CD14-positive monocyte (primary cell): Measurements from ENCODE around the gene SFMBT2. TPM values are rescaled to one million over a fixed set of nuclear protein-coding genes. Genes with fewer than 3 reads are reported as not detected.
A peak's percentile ranks its signal among the peaks of the same experiment; 100 is the strongest.

Source experiments
- DNase-seq, 3 donors: peaks; one replicate each; pipeline ENCODE4 v3.0.0-alpha.2; 2011 to 2022
- H2AFZ ChIP-seq: 2 replicates; pipeline ENCODE4 v1.6.0; 2012; ENCODE audit warnings: mild to moderate bottlenecking, low read depth, low read length, inconsistent platforms; ENCODE audit not compliant: insufficient read depth, poor library complexity, severe bottlenecking
- H3K27ac ChIP-seq, 2 donors: 1 replicate in 1 of 2; 2 replicates in 1 of 2; pipeline ENCODE4 v1.5.1; 2012 to 2013; ENCODE audit warnings: low read length in 2 of 2, control low read depth in 1 of 2, inconsistent platforms in 1 of 2, low read depth in 1 of 2, mild to moderate bottlenecking in 1 of 2
- H3K27me3 ChIP-seq, 2 donors: one replicate each; pipeline versions ENCODE4 v1.6.0 to v1.6.1; 2011 to 2013; ENCODE audit warnings: low read length in 2 of 2; ENCODE audit not compliant: control insufficient read depth in 2 of 2, insufficient read depth in 2 of 2
- H3K36me3 ChIP-seq, 2 donors: replicated peaks in 1 of 2; 1 replicate in 1 of 2; 2 replicates in 1 of 2; pipeline versions ENCODE4 v1.5.1 to v1.6.1; 2012 to 2013; ENCODE audit warnings: low read length in 2 of 2, control low read depth in 1 of 2, inconsistent platforms in 1 of 2, mild to moderate bottlenecking in 1 of 2; ENCODE audit not compliant: insufficient read depth in 2 of 2, control insufficient read depth in 1 of 2
- H3K4me1 ChIP-seq, 2 donors: 1 replicate in 1 of 2; 2 replicates in 1 of 2; pipeline versions ENCODE4 v1.5.1 to v1.6.1; 2012 to 2013; ENCODE audit warnings: low read length in 2 of 2, control low read depth in 1 of 2, inconsistent platforms in 1 of 2, mild to moderate bottlenecking in 1 of 2, moderate library complexity in 1 of 2; ENCODE audit not compliant: insufficient read depth in 2 of 2, control insufficient read depth in 1 of 2
- H3K4me2 ChIP-seq: replicated peaks from 2 replicates; pipeline ENCODE3; 2012; ENCODE audit warnings: low read length, moderate library complexity, mild to moderate bottlenecking; ENCODE audit not compliant: poor library complexity, severe bottlenecking; ENCODE audit errors: extremely low read depth
- H3K4me3 ChIP-seq, 3 experiments: fragments of 200-600 bp in 1 of 3; sonication (generic) in 1 of 3; replicated peaks in 1 of 3; 1 replicate in 2 of 3; 2 replicates in 1 of 3; pipeline ENCODE4 v1.5.1; 2011 to 2013; ENCODE audit warnings: low read length in 3 of 3, mild to moderate bottlenecking in 3 of 3, control low read depth in 2 of 3, low read depth in 2 of 3, inconsistent platforms in 1 of 3, moderate library complexity in 1 of 3
- H3K79me2 ChIP-seq: 2 replicates; pipeline ENCODE4 v1.6.0; 2012; ENCODE audit warnings: mild to moderate bottlenecking, control low read depth, inconsistent platforms, low read length, moderate library complexity; ENCODE audit not compliant: insufficient read depth
- H3K9ac ChIP-seq: 2 replicates; pipeline ENCODE4 v1.6.0; 2017; ENCODE audit warnings: low read length, mild to moderate bottlenecking; ENCODE audit not compliant: insufficient read depth, poor library complexity, severe bottlenecking
- H3K9me3 ChIP-seq, 2 donors: replicated peaks in 1 of 2; 1 replicate in 1 of 2; 2 replicates in 1 of 2; pipeline versions ENCODE4 v1.5.1 to v1.6.1; 2012 to 2013; ENCODE audit warnings: low read length in 2 of 2, control low read depth in 1 of 2; ENCODE audit not compliant: control insufficient read depth in 1 of 2, insufficient read depth in 1 of 2
- H4K20me1 ChIP-seq: 2 replicates; pipeline ENCODE4 v1.6.0; 2012; ENCODE audit warnings: mild to moderate bottlenecking, low read length, control low read depth, moderate library complexity; ENCODE audit not compliant: insufficient read depth
- H3K27ac Mint-ChIP-seq, 7 donors: one replicate each; pipeline ENCODE4 v1.8.0; 2020; ENCODE audit warnings: mild to moderate bottlenecking in 7 of 7, mixed read lengths in 7 of 7, moderate library complexity in 6 of 7, inconsistent platforms in 2 of 7
- H3K27me3 Mint-ChIP-seq, 3 donors: one replicate each; pipeline ENCODE4 v1.8.0; 2021 to 2022; ENCODE audit warnings: low read depth in 3 of 3, mild to moderate bottlenecking in 3 of 3, mixed read lengths in 3 of 3, moderate library complexity in 3 of 3, inconsistent platforms in 1 of 3
- H3K36me3 Mint-ChIP-seq, 2 donors: one replicate each; pipeline ENCODE4 v1.8.0; 2020; ENCODE audit warnings: mixed read lengths in 2 of 2, inconsistent platforms in 1 of 2, mild to moderate bottlenecking in 1 of 2
- H3K4me1 Mint-ChIP-seq: one replicate; pipeline ENCODE4 v1.8.0; 2020; ENCODE audit warnings: mild to moderate bottlenecking, mixed read lengths
- H3K4me3 Mint-ChIP-seq, 2 donors: one replicate each; pipeline ENCODE4 v1.8.0; 2020; ENCODE audit warnings: mild to moderate bottlenecking in 2 of 2, mixed read lengths in 2 of 2, moderate library complexity in 1 of 2
- H3K9me3 Mint-ChIP-seq, 7 donors: one replicate each; pipeline ENCODE4 v1.8.0; 2020 to 2022; ENCODE audit warnings: mixed read lengths in 7 of 7, mild to moderate bottlenecking in 6 of 7, moderate library complexity in 6 of 7, inconsistent platforms in 2 of 7
- WGBS: methylation state at CpG from one replicate; pipeline ENCODE4 v1.1.5; 2013; ENCODE audit warnings: missing lambda C conversion rate; ENCODE audit not compliant: insufficient coverage; 5-methylcytosine and 5-hydroxymethylcytosine counted together
- intact Hi-C, 2 donors: fragments of 100-400 bp; cut with micrococcal nuclease; formaldehyde crosslinking; loops; one replicate each; pipeline versions ENCODE4 v1.15.0 to v1.15.1; 2023
- polyA plus RNA-seq, 3 donors: library from polyadenylated mRNA; depleted of rRNA in 1 of 3; unstranded in 2 of 3; stranded (reverse) in 1 of 3; fragments of 300-500 nt in 2 of 3; fragments of >200 nt in 1 of 3; fragmentation: Illumina TruSeq in 2 of 3; gene quantifications; 1 replicate in 2 of 3; 2 replicates in 1 of 3; pipeline ENCODE4 v1.2.3, GENCODE V29; 2012 to 2021
- TF ChIP-seq, protein P1 (sequence below): fragments of 200-600 bp; IDR thresholded peaks from one replicate; pipeline ENCODE4 v1.8.0; 2022; ENCODE audit warnings: antibody characterized with exemption, mild to moderate bottlenecking

Gene SFMBT2
- polyA plus RNA-seq, 3 donors, result 0.53 to 10.9 (median 1.6) TPM

DNA sequence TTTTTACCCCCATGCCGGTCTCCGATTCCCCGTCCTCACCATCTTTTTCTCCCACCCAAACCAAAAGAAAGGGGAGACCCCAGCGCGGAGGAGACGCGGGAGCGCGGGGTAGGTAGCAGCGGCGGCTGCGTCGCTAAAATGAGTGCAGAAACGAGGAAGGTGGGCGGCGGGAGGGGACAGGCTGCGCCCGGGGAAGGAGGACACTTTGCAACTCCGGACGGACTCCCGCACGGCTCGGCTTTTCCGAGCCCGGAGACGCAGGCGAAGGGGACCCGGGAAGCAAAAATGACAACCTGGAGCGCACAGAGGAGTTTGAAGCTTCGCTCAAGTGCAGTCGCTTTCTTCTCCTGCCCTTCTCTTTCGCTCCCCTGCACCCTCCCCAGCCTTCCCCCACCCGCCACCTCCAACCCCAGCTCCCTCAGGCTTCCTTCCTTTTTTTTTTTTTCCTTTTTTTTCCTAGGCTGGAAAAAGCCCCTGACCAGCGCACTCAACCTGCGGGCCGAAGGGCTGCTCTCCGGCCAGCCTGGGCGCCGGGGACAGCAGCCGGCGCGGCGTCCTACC lies 453 bp downstream of the SFMBT2 start:
- intact Hi-C loops, result loop anchor here (5.0 to 10.0 kb wide), 6 partner anchors 146 to 746 kb away; no protein-coding TSS in a partner anchor
- Histone ChIP-seq H3K4me3 (peak overlapping the region; percentile 76 to 91 (median 81)), H4K20me1 (no peaks in the 10 kb centered on the region), H3K4me1 (peaks cover 49 to 61% of the 10 kb centered on the region in 2 donors), H3K27ac (no peak overlapping the region), H3K9me3 (no peaks in the 10 kb centered on the region), H3K79me2 (peaks cover 58% of the 10 kb centered on the region), H3K4me2 (peak overlapping the region; percentile 98), H3K36me3 (no peaks in the 10 kb centered on the region), H2AFZ (peak overlapping the region; percentile 85), H3K27me3 (peaks cover 17 to 39% of the 10 kb centered on the region in 2 donors), H3K9ac (peak overlapping the region; percentile 71)
- Mint-ChIP-seq H3K36me3 (peaks cover 0 to 4% of the 10 kb centered on the region in 2 donors), H3K27me3 (peaks cover 31 to 63% (median 52%) of the 10 kb centered on the region in 3 donors), H3K9me3 (peaks cover 0 to 14% (median 5%) of the 10 kb centered on the region in 7 donors), H3K4me1 (peaks cover 58% of the 10 kb centered on the region), H3K27ac (peak overlapping the region in 4 of 7 donors; percentile 26 to 86 (median 57)), H3K4me3 (peak overlapping the region; percentile 98)
- TF ChIP-seq, protein P1, sequence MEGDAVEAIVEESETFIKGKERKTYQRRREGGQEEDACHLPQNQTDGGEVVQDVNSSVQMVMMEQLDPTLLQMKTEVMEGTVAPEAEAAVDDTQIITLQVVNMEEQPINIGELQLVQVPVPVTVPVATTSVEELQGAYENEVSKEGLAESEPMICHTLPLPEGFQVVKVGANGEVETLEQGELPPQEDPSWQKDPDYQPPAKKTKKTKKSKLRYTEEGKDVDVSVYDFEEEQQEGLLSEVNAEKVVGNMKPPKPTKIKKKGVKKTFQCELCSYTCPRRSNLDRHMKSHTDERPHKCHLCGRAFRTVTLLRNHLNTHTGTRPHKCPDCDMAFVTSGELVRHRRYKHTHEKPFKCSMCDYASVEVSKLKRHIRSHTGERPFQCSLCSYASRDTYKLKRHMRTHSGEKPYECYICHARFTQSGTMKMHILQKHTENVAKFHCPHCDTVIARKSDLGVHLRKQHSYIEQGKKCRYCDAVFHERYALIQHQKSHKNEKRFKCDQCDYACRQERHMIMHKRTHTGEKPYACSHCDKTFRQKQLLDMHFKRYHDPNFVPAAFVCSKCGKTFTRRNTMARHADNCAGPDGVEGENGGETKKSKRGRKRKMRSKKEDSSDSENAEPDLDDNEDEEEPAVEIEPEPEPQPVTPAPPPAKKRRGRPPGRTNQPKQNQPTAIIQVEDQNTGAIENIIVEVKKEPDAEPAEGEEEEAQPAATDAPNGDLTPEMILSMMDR, result no peak
- DNase-seq, result peak in 1 of 3 donors; percentile 13
- 0% methylated on average over 34 of the region's 43 CpGs for WGBS

DNA sequence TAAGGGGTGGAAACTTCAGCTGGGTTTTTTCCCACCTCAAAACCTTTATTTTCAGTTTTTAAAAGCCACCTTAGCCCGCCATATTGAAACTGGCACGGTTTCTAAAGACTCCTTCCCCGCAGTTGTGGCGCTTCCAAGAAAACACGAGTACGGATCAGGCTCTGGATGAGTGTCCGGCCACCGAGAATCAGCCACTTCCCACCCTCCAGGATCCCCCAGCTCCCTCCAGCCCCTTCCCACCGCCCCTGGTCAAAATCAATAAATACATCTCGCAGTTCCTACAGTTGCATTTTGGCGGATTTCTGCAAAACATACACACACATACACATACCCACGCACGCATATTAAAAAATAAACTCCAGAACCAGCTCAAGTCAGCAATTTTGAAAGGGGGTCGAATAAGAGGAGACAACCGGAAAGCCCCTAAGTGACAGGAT lies 1.1 kb downstream of the SFMBT2 start:
- Mint-ChIP-seq H3K27ac (peak overlapping the region in 5 of 7 donors; percentile 6 to 88 (median 65)), H3K4me3 (peak overlapping the region; percentile 98), H3K36me3 (peaks cover 0 to 4% of the 10 kb centered on the region in 2 donors), H3K9me3 (peaks cover 0 to 14% (median 4%) of the 10 kb centered on the region in 7 donors), H3K4me1 (peaks cover 60% of the 10 kb centered on the region), H3K27me3 (peaks cover 29 to 61% (median 48%) of the 10 kb centered on the region in 3 donors)
- Histone ChIP-seq H3K36me3 (no peaks in the 10 kb centered on the region), H2AFZ (peak overlapping the region; percentile 85), H3K9ac (peak overlapping the region; percentile 71), H3K4me3 (peak overlapping the region; percentile 76 to 91 (median 81)), H3K79me2 (peaks cover 64% of the 10 kb centered on the region), H3K4me1 (peaks cover 49 to 61% of the 10 kb centered on the region in 2 donors), H3K4me2 (peak overlapping the region; percentile 98), H3K27me3 (peaks cover 17 to 38% of the 10 kb centered on the region in 2 donors), H3K27ac (no peak overlapping the region), H3K9me3 (no peaks in the 10 kb centered on the region), H4K20me1 (no peaks in the 10 kb centered on the region)
- DNase-seq, result no peak
- WGBS, result 0% methylated on average over 10 of the region's 15 CpGs
- TF ChIP-seq, protein P1, result no peak
- intact Hi-C loops, result loop anchor here (5.0 to 10.0 kb wide), 7 partner anchors 145 to 745 kb away; no protein-coding TSS in a partner anchor
